Measurements from ENCODE around the gene TRAPPC14. TPM values are rescaled to one million over a fixed set of nuclear protein-coding genes. Genes with fewer than 3 reads are reported as not detected.
"Not testable (repeated sequence)": the region's sequence is repeated elsewhere in the genome, so short reads cannot be mapped to it uniquely, and the experiment has no call there.

TRAPPC14 gene
- polyA plus RNA-seq, 1 experiment, result 5.8 TPM

- DNase-seq (ENCODE audit: low read depth), result no peak
- Histone ChIP-seq H3K36me3 (ENCODE audit: control insufficient read depth, insufficient read depth, low read length) (no peaks in the 10 kb centered on the region), H3K4me3 (ENCODE audit: low read depth, low read length) (no peak overlapping the region), H3K27me3 (ENCODE audit: control insufficient read depth, insufficient read depth, low read length) (no peaks in the 10 kb centered on the region)
- ChIA-PET CTCF (interaction anchor here (0.5 to 9.6 kb wide), 24 partner anchors 11 to 276 kb away, joined by 3 to 147 read pairs (median 4); partner anchors contain the start of genes AP4M1, AZGP1, GAL3ST4 and LAMTOR4), POLR2A (no interaction called here)
- TF ChIP-seq CTCF (IDR thresholded peaks at IDR 0.05; ENCODE audit: insufficient read depth, low read depth, low read length), result peak; percentile 86
These were observed 27.7 kb downstream of the TRAPPC14 start for GRCh38 chr7:100130608-100131453.

GRCh38 chr7:100130220-100130607, 28.3 kb downstream of the TRAPPC14 start:
- H3K27me3 ChIP-seq (ENCODE audit: control insufficient read depth, insufficient read depth, low read length); DNase-seq (ENCODE audit: low read depth); H3K36me3 ChIP-seq (ENCODE audit: control insufficient read depth, insufficient read depth, low read length); H3K4me3 ChIP-seq (ENCODE audit: low read depth, low read length); POLR2A ChIA-PET: not testable (repeated sequence)
- CTCF ChIA-PET, result interaction anchor here (0.5 to 9.6 kb wide), 17 partner anchors 12 to 277 kb away, joined by 3 to 147 read pairs (median 4); partner anchors contain the start of genes GAL3ST4, LAMTOR4 and PVRIG

GRCh38 chr7:100128637-100128963, 29.9 kb downstream of the TRAPPC14 start:
- TF ChIP-seq CTCF (IDR thresholded peaks at IDR 0.05; ENCODE audit: insufficient read depth, low read depth, low read length), result no peak
- no peak overlapping the region for H3K4me3 ChIP-seq (ENCODE audit: low read depth, low read length)
- POLR2A ChIA-PET, result no interaction called here
- no peaks in the 10 kb centered on the region for H3K36me3 ChIP-seq (ENCODE audit: control insufficient read depth, insufficient read depth, low read length)
- DNase-seq (ENCODE audit: low read depth), result no peak
- CTCF ChIA-PET, result interaction anchor here (0.6 to 9.6 kb wide), 7 partner anchors 13 to 333 kb away, joined by 3 to 147 read pairs (median 4); partner anchors contain the start of gene PVRIG
- H3K27me3 ChIP-seq (ENCODE audit: control insufficient read depth, insufficient read depth, low read length), result no peaks in the 10 kb centered on the region

- ChIA-PET POLR2A (no interaction called here), CTCF (interaction anchor here (0.6 to 9.6 kb wide), 7 partner anchors 14 to 333 kb away, joined by 3 to 147 read pairs (median 4); partner anchors contain the start of gene PVRIG)
- Histone ChIP-seq H3K4me3 (ENCODE audit: low read depth, low read length) (peak overlapping the region; percentile 77), H3K36me3 (ENCODE audit: control insufficient read depth, insufficient read depth, low read length) (no peaks in the 10 kb centered on the region), H3K27me3 (ENCODE audit: control insufficient read depth, insufficient read depth, low read length) (no peaks in the 10 kb centered on the region)
- 0 out of 2 replicates have a peak, but pooled peaks have one; percentile 0 for TF ChIP-seq CTCF (IDR thresholded peaks at IDR 0.05; ENCODE audit: insufficient read depth, low read depth, low read length)
- no peak for DNase-seq (ENCODE audit: low read depth)
These were observed 30.5 kb downstream of the TRAPPC14 start for GRCh38 chr7:100127866-100128636.

GRCh38 chr7:100126931-100127865, 31.3 kb downstream of the TRAPPC14 start, which contains the start of gene MBLAC1:
MBLAC1 (plus strand) TSS chr7:100126967; CDS start chr7:100127396, 429 bp downstream.
- Histone ChIP-seq H3K27me3 (ENCODE audit: control insufficient read depth, insufficient read depth, low read length) (no peaks in the 10 kb centered on the region), H3K36me3 (ENCODE audit: control insufficient read depth, insufficient read depth, low read length) (0 out of 2 replicates have a peak, but pooled peaks cover under 1% of the 10 kb centered on the region), H3K4me3 (ENCODE audit: low read depth, low read length) (peak within 1 kb of the TSS; percentile 77)
- ChIA-PET CTCF (interaction anchor here (0.5 to 9.6 kb wide), 6 partner anchors 17 to 148 kb away, joined by 3 to 147 read pairs (median 4); partner anchors contain the start of gene PVRIG), POLR2A (interaction anchor here (0.6 to 0.8 kb wide), 2 partner anchors 12 to 22 kb away, joined by 3 to 4 read pairs; partner anchors contain the start of gene LAMTOR4)
- TF ChIP-seq CTCF (IDR thresholded peaks at IDR 0.05; ENCODE audit: insufficient read depth, low read depth, low read length), result 0 out of 2 replicates have a peak, but pooled peaks have one; percentile 1
- peak; percentile 26 for DNase-seq (ENCODE audit: low read depth)

Data from BJ (cell line).